DOHH2 (cell line): Measurements from ENCODE around the gene XRCC1.

ENCODE experiments used
- H3F3A ChIP-seq: fragments of 200-600 bp; sonication (generic), shearing (Covaris generic); 2 replicates; pipeline ENCODE4 v1.6.0; 2016; ENCODE audit warnings: antibody characterized with exemption, mild to moderate bottlenecking; ENCODE audit not compliant: control insufficient read depth, insufficient read depth
- H3K27ac ChIP-seq: fragments of 200-600 bp; sonication (generic); 2 replicates; pipeline ENCODE4 v1.5.1; 2014; ENCODE audit warnings: low read depth, mild to moderate bottlenecking, low read length, moderate library complexity
- H3K27me3 ChIP-seq: fragments of 200-600 bp; sonication (generic); 2 replicates; pipeline ENCODE4 v1.6.1; 2014; ENCODE audit warnings: mild to moderate bottlenecking, low read length, mixed read lengths; ENCODE audit not compliant: control insufficient read depth
- H3K36me3 ChIP-seq: fragments of 200-600 bp; sonication (generic); 2 replicates; pipeline ENCODE4 v1.6.1; 2014; ENCODE audit warnings: mild to moderate bottlenecking, low read length, moderate library complexity, mixed read lengths; ENCODE audit not compliant: control insufficient read depth
- H3K4me1 ChIP-seq: fragments of 200-600 bp; sonication (generic); 2 replicates; pipeline ENCODE4 v1.6.1; 2014; ENCODE audit warnings: mild to moderate bottlenecking, low read length, mixed read lengths; ENCODE audit not compliant: control insufficient read depth
- H3K4me2 ChIP-seq: fragments of 200-600 bp; sonication (generic); 2 replicates; pipeline ENCODE4 v1.6.0; 2014; ENCODE audit warnings: mild to moderate bottlenecking, low read length, moderate library complexity
- H3K4me3 ChIP-seq: fragments of 200-600 bp; sonication (generic); 2 replicates; pipeline ENCODE4 v1.5.1; 2014; ENCODE audit warnings: mild to moderate bottlenecking, low read length, mixed read lengths
- H3K79me2 ChIP-seq: fragments of 200-600 bp; sonication (generic); 2 replicates; pipeline ENCODE4 v1.6.1; 2014; ENCODE audit warnings: mild to moderate bottlenecking, low read length, mixed read lengths; ENCODE audit not compliant: control insufficient read depth
- H3K9me2 ChIP-seq: fragments of 200-600 bp; sonication (generic); replicated peaks from 2 replicates; pipeline ENCODE4 v1.6.1; 2014; ENCODE audit warnings: mild to moderate bottlenecking, low read length, mixed read lengths; ENCODE audit not compliant: control insufficient read depth
- H3K9me3 ChIP-seq: fragments of 200-600 bp; sonication (generic); 2 replicates; pipeline ENCODE4 v1.6.1; 2014; ENCODE audit warnings: antibody characterized with exemption, low read length, mixed read lengths; ENCODE audit not compliant: control insufficient read depth, insufficient read depth
- H4K20me1 ChIP-seq: fragments of 200-600 bp; sonication (generic); 2 replicates; pipeline ENCODE4 v1.6.0; 2014; ENCODE audit warnings: low read depth, mild to moderate bottlenecking, antibody characterized with exemption, low read length, moderate library complexity; ENCODE audit not compliant: control insufficient read depth, insufficient read depth
- EZH2phosphoT487 ChIP-seq: fragments of 200-600 bp; sonication (generic); IDR thresholded peaks from 2 replicates; pipeline ENCODE4 v1.6.1; 2017; ENCODE audit warnings: borderline replicate concordance, mild to moderate bottlenecking, antibody characterized with exemption, low read length, moderate library complexity, mixed read lengths
- TF ChIP-seq, protein P1 (sequence below): fragments of 200-600 bp; sonication (generic); IDR thresholded peaks from one replicate; pipeline ENCODE4 v1.5.1; 2014; ENCODE audit warnings: antibody characterized with exemption, mild to moderate bottlenecking, low read depth, low read length; ENCODE audit not compliant: poor library complexity, severe bottlenecking

Gene XRCC1

DNA sequence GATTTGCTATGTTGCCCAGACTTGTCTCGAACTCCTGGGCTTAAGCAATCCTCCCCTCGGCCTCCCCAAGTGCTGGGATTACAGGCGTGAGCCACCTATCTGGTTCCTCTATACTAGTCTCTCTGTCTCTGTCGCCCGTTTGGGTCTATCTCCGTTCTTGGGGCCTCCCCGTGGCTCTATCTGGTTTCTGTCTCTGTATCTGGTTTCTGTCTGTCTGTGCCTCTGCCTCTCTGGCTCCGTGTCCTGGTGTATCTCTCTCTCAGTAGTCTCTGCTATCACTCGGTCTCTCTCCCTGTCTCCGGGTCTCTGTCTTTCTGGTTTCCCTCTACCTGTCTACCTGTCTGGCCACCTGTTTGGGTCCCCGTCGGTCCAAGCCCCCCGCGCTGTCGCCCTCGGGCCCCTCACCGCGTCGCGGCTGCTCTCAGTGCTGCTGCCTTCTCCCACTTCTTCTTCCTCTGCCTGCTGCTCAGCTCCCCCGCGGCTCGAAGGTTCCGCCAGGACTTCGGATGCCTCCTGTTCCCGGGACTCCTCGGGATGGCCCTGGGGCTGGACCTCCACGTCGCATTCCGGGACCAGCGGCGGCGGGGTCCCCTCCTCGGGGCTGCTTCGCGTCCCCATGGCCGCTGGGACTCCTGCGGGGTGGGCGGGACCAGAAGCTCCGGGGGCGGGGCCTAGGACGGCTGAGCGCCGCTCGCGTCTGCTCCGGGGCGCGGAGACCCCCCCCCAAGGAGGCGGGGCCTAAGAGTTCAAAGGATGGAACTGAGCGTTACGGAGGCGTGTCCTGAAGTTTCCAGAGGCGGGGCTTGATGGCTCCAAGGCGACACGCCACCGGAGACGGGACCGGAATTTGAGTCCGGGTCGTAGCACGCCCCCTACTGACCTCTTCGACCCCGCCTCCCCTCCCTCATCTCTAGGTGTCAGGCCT lies 71.6 kb downstream of the XRCC1 start:
- TF ChIP-seq, protein P1, sequence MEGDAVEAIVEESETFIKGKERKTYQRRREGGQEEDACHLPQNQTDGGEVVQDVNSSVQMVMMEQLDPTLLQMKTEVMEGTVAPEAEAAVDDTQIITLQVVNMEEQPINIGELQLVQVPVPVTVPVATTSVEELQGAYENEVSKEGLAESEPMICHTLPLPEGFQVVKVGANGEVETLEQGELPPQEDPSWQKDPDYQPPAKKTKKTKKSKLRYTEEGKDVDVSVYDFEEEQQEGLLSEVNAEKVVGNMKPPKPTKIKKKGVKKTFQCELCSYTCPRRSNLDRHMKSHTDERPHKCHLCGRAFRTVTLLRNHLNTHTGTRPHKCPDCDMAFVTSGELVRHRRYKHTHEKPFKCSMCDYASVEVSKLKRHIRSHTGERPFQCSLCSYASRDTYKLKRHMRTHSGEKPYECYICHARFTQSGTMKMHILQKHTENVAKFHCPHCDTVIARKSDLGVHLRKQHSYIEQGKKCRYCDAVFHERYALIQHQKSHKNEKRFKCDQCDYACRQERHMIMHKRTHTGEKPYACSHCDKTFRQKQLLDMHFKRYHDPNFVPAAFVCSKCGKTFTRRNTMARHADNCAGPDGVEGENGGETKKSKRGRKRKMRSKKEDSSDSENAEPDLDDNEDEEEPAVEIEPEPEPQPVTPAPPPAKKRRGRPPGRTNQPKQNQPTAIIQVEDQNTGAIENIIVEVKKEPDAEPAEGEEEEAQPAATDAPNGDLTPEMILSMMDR: no peak
- TF ChIP-seq EZH2phosphoT487: no peak
- Histone ChIP-seq H3K4me2 (peak overlapping the region; percentile 79), H3K27ac (no peak overlapping the region), H3K9me2 (no peaks in the 10 kb centered on the region), H3K4me3 (peak overlapping the region; percentile 76), H3K27me3 (no peaks in the 10 kb centered on the region), H3K9me3 (no peaks in the 10 kb centered on the region), H3K36me3 (no peaks in the 10 kb centered on the region), H3K4me1 (peaks cover 15% of the 10 kb centered on the region), H3K79me2 (no peaks in the 10 kb centered on the region), H3F3A (peaks cover 2% of the 10 kb centered on the region; the same call in 1 of the 2 replicates), H4K20me1 (no peaks in the 10 kb centered on the region)

DNA sequence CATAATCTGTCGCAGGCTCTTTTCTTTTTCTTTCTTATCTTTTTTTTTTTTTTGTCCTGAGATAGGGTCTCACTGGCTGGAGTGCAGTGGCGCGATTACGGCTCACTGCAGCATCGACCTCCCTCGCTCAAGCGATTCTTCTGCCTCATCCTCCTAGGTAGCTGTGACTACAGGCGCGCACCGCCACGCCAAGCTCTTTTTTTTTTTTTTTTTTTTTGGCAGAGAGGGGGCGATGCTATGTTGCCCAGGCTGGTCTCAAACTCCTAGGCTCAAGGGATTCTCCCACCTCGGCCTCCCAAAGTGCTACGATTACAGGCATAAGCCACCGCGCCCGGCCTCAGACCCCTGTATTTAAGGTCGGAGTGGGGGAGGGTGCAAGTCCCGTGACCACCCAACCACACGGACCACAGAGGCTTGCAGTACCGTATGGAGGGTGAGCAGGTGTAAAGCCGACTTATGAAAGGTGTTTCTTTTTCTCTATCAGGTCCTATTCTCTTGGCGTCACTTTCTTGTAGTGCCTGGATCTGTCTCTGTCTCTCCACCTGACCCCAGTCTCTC lies 72.8 kb downstream of the XRCC1 start:
- no peak overlapping the region for H3K4me3 ChIP-seq

DNA sequence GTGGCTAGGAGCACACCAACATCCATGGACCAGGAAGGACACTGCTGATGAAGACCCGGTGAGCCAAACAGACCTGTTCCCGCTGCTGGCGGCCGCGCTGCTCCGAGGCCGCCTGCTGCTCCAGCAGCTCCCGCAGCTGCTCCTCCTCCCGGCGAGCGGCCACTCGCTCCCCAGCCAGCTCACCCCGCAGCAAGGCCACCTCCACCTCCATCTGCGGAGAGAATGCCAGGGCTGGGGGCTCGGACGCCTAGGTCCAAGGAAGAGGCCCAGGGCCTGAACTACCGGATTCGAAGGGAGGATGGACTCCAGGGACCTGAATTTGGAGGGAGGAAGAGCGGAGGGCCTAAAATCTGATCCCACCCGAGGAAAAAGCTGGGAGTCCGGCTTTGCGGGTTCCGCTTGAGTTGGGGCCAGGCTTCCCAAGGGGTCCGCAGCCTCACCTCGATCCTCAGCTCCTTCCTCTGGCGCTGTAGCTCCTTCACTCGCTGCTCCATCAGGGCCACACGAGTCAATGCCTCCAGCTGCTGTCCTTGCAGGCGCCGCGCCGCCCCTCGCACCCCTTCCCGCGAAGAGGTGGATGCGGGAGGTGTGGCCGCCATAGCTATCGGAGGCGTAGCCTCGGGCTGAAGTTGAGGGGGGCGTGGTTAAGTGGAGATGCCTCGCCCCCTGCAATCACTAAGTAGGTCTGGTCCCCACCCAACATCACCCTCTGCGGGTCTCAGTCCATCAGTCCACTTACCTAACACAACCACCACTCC lies 73.5 kb downstream of the XRCC1 start:
- no peak overlapping the region for H3K4me3 ChIP-seq

More for the DNA sequence above, 72.8 kb downstream of the XRCC1 start:
- H3K4me1 ChIP-seq: peaks cover 15% of the 10 kb centered on the region
- H3K27ac ChIP-seq: no peak overlapping the region
- H4K20me1 ChIP-seq: no peaks in the 10 kb centered on the region
- H3K27me3 ChIP-seq: no peaks in the 10 kb centered on the region
- no peaks in the 10 kb centered on the region for H3K79me2 ChIP-seq
- no peak for TF ChIP-seq EZH2phosphoT487
- TF ChIP-seq, protein P1: no peak
- H3K9me3 ChIP-seq: no peaks in the 10 kb centered on the region
- H3K36me3 ChIP-seq: no peaks in the 10 kb centered on the region
- peaks cover 2% of the 10 kb centered on the region; the same call in 1 of the 2 replicates for H3F3A ChIP-seq
- peak overlapping the region; percentile 79 for H3K4me2 ChIP-seq
- H3K9me2 ChIP-seq: no peaks in the 10 kb centered on the region

More for the DNA sequence above, 73.5 kb downstream of the XRCC1 start:
- no peak overlapping the region for H3K27ac ChIP-seq
- no peaks in the 10 kb centered on the region for H3K9me2 ChIP-seq
- no peaks in the 10 kb centered on the region for H3K36me3 ChIP-seq
- H3K79me2 ChIP-seq: no peaks in the 10 kb centered on the region
- H3K27me3 ChIP-seq: no peaks in the 10 kb centered on the region
- H3F3A ChIP-seq: peaks cover 2% of the 10 kb centered on the region; the same call in 1 of the 2 replicates
- H3K4me2 ChIP-seq: no peak overlapping the region
- H4K20me1 ChIP-seq: no peaks in the 10 kb centered on the region
- H3K9me3 ChIP-seq: no peaks in the 10 kb centered on the region
- peaks cover 15% of the 10 kb centered on the region for H3K4me1 ChIP-seq
- TF ChIP-seq, protein P1: no peak
- no peak for TF ChIP-seq EZH2phosphoT487
